DMS153 treated with DMSO at 0.1 percent for 48 hours (cell line): ENCODE results near the gene LTBP1.
"Not testable (repeated sequence)": the region's sequence is repeated elsewhere in the genome, so short reads cannot be mapped to it uniquely, and the experiment has no call there.

Experiments
- DNase-seq: peaks from one replicate; lab custom pipeline; 2025; ENCODE audit not compliant: unreplicated experiment; lab: John Stamatoyannopoulos, UW

The LTBP1 gene

DNA sequence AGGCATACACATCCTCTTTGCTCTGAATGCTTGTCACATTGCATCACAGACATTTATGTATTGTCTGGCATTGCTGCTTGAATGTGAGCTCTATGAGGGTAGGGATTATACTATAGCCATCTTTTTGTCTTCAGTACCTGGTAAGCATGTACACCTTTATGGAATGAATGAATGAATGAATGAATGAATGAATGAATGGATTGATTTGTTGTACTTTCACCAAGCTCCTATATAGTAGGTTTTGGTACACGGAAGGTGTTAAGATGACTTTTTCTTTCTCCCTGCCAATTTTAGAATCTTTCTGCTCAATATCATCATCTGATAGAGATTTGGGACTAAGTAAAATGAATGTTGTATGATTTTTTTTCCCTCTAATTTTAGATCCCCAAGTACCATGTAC is 13.5 kb downstream of the LTBP1 start:
- no peak for DNase-seq

- DNase-seq = no peak
These were observed 14.1 kb downstream of the LTBP1 start for GRCh38 chr2:32960647-32961403.

- DNase-seq = no peak
These were observed 15.9 kb downstream of the LTBP1 start for GRCh38 chr2:32962690-32963089.

- no peak for DNase-seq
These were observed 17.2 kb downstream of the LTBP1 start for GRCh38 chr2:32963941-32964340.

DNA sequence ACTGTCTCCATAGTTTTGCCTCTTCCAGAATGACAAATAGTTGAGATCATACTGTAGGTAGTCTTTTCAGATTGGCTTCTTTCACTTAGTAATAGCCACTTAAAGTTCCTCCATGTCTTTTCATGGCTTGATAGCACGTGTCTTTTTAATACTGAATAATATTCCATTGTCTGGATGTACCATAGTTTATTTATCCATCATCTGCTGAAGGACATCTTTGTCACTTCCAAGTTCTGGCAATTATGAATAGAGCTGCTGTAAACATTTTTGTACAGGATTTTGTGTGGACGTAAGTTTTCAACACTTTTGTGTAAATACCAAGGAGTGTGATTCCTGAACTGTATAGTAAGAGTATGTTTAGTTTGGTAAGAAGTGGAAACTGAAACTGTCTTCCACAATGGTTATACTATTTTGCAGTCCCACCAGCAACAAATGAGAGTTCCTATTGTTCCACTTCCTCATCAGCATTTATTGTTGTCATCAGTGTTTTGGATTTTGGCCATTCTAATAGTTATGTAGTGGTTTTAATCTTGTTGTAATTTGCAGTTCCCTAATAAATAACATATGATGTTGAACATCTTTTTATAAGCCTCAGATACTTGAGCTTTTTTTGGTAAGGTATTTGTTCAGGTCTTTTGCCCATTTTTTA is 18.9 kb downstream of the LTBP1 start:
- no peak for DNase-seq

GRCh38 chr2:32969444-32970162 is 22.9 kb downstream of the LTBP1 start:
- no peak for DNase-seq

DNA sequence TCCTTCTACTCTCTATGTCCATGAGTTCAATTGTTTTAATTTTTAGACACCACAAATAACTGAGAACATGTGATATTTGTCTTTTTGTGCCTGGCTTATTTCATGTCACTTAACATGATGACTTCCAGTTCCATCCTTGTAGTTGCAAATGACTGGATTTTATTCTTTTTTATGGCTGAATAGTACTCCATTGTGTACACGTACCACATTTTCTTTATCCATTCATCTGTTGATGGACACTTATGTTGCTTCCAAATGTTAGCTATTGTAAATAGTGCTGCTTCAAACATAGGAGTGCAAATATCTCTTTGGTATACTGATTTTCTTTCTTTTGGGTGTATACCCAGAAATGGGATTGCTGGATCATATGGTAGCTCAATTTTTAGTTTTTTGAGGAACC is 27.0 kb downstream of the LTBP1 start:
- DNase-seq = not testable (repeated sequence)

DNA sequence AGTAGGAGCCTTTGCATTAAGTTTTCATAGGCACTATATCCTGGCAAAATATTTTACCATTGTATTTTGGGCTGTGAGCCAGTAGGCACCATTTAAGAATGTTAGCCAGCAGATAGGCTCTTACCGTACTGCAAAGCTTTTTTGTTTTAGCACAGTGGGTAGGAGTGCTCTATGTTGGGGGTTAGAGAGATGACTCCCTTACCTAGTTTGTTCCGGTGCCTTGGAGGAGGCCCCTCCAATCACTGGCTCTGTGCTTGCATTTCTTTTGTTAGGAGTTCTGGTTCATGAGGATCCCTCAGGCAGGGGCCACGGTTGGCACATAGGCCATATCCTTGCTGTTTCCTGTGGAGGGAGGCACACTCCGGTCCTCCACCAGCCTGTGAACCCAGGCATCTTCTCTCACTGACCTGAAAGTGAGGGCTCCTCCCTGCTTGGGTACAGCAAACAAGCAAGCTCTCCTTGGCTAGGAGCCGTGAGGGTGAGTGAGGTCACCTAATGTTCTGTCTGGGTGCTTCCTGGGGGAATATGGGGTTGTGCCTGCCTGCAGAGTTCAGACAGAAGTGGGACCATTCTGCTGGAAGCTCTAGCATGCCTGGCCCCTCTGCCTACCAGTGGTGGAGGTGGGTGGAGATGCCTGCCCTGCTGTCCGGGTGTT is 29.8 kb downstream of the LTBP1 start:
- DNase-seq = no peak

- no peak for DNase-seq
These were observed 30.5 kb downstream of the LTBP1 start for GRCh38 chr2:32977228-32977758.

DNA sequence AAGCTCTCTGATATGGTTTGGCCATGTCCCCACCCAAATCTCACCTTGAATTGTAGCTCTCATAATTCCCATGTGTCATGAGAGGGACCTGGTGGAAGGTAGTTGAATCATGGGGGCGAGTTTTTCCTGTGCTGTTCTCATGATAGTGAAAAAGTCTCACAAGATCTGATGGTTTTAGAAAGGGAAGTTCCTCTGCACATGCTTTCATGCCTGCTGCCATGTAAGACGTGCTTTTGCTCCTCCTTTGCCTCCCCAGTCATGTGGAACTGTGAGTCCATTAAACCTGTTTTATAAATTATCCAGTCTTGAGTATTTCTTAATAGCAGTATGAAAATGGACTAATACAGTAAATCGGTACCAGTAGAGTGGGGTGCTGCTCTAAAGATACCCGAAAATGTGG is 34.9 kb downstream of the LTBP1 start:
- no peak for DNase-seq

GRCh38 chr2:32983193-32983924 is 36.6 kb downstream of the LTBP1 start:
- not testable (repeated sequence) for DNase-seq

GRCh38 chr2:32986480-32986879 is 39.7 kb downstream of the LTBP1 start:
- DNase-seq = no peak

DNA sequence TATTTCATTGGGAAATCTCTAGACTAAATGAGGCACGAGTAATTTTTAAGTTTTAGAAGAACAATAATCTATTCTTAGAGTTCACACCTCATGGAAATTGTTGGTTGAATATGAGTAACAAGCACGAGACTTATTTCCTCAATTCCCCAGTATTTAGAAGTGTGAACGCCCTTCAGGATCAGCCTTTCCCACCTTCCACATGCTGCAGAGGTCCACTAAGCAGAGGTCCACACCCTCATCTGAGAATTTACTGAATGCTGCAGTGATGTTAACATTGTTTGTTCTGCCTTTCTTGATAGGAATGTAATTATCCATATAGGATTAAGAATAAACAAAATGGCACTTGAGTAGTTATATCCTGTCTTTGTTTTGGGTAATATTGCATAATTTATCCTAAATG is 41.8 kb downstream of the LTBP1 start:
- DNase-seq = no peak

DNA sequence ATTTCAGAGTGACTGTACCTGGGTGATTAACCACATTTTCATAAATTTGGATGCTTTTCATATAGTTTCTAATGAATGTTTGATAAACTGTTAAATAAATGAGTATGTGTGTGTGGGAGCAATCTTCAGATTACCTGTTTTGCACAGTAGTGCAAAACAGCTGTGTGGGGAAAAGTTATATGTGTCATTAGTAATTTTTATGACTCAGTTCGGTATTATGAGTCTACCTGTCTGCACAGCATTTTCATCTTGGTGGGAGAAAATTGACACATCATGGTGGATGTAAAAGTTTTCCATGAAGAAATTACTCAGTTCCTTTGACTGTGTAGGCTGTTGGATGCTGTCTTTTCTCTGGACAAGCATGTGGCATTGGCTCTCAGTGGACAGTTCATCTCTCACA is 43.8 kb downstream of the LTBP1 start:
- DNase-seq = no peak

DNA sequence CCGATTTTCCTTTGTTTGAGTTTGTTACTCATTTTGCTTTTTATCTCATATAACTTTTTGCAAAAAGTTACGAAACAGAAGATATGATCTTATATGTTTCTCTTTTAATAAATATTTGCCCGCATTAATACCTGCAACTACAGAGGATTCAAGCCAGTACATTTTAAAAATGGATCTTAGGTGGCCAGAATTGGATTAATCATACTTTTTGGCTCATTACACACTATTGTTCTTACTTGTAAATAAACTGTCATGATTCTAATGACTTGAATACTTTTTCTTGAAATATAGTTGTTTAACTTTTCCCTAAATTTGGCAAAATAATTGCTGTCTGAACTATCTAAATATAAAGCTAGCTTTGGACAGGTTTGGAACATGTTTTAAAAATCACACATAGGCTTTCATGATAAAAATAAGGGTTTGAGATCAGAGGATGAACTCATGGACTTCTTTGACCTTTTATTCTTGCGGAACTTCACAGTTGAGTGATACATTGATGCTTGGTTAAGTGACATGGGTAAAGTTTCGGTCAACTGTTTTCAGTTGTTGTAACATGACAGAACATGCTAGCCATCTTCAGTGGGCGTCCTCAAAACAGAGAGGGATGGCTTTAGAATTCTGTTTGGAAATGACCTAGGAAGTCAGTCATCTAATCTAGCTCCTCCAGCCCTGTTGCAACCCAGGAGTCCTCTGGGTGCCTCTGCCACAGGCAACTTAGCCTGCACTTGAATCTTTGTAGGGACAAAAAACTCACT is 44.5 kb downstream of the LTBP1 start:
- DNase-seq = no peak

- DNase-seq = no peak
These were observed 46.3 kb downstream of the LTBP1 start for GRCh38 chr2:32993005-32993539.

DNA sequence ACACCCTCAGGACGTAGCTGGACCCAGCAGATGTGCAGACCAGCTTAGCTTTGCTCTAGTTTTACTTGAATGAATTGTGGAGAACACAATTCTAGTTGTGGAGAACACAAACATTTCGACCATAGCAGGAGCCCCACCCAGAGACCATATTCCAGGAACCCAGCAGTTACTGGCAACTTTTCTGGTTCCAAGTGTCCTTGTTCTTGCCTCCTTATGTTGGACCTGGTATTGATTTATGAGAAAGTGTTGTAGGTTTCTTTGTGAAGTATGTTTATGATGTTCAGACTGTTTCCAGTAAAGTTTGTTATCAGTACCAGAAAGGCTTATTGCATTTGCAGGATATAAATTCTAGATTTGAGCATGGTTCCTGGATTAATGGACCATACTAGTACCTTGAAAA is 51.0 kb downstream of the LTBP1 start:
- no peak for DNase-seq

DNA sequence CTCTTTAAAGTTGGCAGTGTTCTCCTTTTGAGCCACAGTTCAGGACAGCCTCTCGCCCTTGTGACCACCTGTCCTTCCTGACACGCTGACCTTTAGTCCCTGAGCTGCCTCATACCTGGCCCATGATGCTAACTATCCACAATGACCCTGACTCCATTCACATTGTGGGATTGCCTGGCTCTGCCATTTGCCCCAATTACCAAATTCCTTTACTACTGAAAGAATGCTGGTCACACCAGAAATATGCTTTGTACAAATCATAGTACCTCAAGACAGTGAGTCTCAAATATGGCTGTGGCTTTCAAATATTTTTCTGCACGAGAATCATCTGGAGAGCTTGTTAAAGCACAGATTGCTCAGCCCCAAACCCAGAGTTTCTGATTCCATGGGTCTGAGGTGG is 54.2 kb downstream of the LTBP1 start:
- no peak for DNase-seq

DNA sequence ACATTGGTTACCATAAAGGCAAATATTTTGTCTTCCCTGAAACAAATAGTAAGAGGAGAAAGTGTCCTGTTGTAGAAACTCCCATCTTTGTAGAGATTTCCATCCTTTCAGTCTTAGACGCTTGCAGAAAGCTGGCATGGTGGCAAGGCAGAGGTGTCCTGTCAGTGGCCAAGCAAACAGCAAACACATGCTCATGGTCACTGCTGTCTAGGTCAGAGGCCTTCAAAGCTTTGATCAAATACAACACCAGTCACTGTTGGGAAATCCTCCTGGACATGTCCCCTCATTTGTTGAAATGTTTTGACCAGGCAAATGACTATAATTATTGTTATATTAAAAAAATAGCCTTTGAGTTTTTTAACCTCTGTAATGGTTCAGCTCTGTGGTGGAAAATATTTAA is 55.1 kb downstream of the LTBP1 start:
- DNase-seq = no peak

DNA sequence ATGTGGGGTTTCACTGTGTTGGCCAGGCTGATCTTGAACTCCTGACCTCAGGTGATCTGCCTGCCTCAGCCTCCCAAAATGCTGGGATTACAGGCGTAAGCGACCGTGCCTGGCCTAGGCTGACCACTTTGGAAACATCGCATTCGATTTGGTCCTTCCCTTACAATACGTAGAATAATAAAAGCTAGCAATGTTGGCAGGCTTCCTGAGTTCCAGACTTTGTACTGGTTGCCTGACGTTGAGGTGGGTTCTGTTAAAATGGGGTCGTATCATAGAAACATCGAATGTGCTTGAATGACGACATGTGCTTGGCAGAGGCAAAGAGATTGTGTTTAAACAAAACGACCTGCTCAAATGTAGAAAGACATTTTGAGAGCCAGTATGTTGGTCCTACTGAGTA is 56.1 kb downstream of the LTBP1 start:
- DNase-seq = no peak
